GM18861 (cell line): ENCODE data around the gene SYT17.

Experiments
- ATAC-seq: cut with Tn5 transposase; IDR thresholded peaks from one replicate; pipeline ENCODE4 v1.9.1; 2021; ENCODE audit not compliant: unreplicated experiment

SYT17 gene

GRCh38 chr16:19167710-19168370 lies at the start of gene SYT17:
TSS of gene SYT17 (plus strand) at chr16:19168240. CDS start at chr16:19168647, 407 bp downstream.
- ATAC-seq = peak; percentile 48

GRCh38 chr16:19118938-19119431 lies 49.1 kb upstream of the SYT17 start:
- ATAC-seq = no peak

DNA sequence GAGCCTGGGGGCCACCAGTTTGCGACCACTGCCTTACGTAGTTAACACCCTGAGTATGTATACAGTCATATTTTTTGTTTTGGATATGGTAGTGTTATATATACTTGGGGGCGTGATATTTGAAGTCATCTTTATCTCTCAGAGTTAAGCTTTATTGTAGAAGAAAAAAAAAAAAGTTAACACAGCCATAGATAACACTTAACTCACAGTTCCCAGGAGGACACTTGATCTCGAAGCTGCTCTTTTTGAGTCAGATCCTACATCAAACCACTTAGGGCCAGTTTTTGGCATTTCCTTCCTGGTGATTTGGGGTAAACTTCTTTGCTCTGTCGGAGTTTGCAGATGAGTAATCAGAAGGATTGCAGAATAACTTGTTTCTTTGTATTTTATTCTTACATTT lies 48.5 kb upstream of the SYT17 start:
- no peak for ATAC-seq

DNA sequence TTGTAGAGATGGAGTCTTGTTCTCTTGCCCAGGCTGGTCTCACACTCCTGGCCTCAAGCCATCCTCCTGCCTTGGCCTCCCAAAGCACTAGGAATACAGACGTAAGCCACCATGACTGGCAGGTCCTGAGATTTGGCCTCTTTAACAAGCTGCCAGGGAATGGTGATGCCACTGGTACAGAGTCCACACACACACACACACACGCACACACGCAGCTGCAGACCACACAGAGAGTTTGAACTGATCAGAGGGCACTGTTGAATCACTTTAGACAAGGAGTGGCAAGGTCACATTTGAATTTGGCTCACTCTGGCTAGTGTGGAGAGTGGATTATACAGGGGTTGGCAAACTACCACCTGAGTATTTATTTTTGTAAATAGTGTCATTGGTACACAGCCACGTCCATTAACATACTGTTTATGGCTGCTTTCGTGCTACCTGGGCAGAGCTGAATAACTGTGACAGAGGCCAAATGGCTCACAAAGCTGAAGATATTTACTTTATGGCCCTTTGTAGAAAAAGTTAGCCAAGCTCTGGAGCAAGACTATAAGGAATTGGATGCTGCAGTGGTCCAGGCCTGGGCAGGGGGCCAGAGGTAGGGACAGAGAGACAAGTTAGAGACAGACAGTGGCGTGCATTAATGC lies 44.4 kb upstream of the SYT17 start:
- no peak for ATAC-seq

GRCh38 chr16:19126300-19126699 lies 41.7 kb upstream of the SYT17 start:
- no peak for ATAC-seq

GRCh38 chr16:19127205-19127604 lies 40.8 kb upstream of the SYT17 start:
- ATAC-seq = no peak

DNA sequence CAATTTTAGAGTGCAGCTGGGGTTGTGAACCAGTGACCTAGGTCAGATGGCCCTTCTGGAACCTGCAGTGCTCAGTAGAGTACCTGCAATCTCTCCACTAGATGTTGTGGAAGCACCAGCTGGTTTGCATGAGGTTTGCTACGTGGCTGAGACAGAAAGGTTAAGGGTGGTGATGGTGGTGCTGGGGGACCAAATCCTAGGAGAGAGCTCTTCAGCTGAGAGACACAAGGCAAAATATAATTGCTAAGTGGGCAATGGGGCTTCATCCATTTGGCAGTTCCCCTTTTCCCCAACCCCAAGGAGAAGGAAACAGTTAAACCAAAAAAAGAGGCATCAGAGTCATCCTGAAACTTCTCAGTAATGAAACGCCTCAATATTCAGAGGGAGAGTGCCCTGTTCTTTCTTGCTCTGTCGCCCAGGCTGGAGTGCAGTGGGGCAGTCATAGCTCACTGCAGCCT lies 40.3 kb upstream of the SYT17 start:
- peak; percentile 41 for ATAC-seq

DNA sequence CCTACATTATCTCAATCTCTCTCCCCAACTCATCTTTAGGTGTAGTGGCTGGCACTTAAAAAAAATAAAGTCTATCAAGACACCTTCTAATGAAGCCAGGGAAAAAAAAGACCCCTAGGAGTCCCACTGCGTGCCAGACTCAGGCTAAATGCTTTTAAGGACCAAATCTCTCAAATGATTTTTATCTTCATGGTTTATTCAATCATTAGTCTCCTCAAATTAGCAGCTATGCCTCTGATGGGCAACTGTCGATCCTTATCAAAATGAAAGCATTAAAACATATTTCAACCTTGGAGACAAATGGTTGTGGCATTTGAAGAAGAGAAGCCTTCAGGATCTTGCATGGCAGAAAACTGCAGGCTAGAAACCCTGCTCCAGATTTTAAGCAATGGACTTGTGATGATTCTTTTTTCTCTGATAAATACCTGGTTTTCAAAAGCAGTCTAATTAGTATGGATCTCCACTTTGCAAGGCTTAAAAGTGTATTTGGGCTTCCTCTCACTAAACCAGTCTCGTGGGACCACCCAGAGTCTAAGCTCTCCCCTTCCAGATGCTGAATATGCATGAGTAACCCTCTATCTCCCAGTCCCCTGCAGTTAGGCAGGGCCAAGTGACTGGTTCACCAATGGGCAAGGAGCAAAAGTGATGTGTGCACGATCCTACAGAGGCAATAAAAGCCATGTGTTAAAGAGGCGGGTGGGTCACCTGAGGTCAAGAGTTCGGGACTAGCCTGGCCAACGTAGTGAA lies 39.4 kb upstream of the SYT17 start:
- no peak for ATAC-seq

DNA sequence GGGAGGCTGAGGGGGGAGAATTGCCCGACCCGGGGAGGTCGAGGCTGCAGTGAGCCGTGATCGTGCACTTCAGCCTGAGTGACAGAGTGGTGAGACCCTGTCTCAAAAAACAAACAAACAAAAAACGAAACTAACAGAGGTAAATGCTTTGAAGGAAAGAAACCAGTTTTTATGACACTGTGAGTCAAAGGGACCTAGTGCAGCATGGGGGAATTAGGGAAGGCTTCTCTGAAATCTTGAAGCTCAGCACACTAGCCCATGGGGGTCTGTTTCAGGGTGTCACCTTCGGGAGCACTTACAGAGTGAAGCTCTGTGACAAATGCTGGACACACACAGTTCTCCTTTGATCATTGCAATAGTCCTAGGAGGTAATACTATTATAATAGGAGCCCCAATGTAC lies 37.7 kb upstream of the SYT17 start:
- ATAC-seq = no peak

GRCh38 chr16:19130852-19131824 lies 36.9 kb upstream of the SYT17 start:
- ATAC-seq = no peak

GRCh38 chr16:19131825-19132218 lies 36.2 kb upstream of the SYT17 start:
- no peak for ATAC-seq

DNA sequence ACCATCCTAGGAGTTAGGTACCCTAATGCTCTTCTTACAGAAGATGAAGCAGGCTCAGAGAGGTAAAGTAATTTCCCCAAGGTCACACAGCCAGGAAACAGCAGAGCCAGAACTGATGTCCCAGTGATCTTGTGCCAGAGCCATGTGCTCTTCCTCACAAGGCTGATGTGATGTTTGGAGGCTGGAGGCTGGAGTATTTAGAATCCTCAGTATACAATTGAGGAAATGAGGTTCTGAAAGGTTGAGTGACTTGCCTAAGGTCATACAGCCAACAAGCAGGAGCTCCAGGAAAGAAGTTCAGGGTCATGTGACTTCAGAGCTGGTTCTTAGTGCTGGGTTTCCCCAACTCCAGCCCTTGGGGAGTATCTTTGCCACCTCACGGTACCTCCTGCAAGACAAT lies 35.8 kb upstream of the SYT17 start:
- no peak for ATAC-seq

- ATAC-seq = no peak
Measured at GRCh38 chr16:19132898-19133297, 35.1 kb upstream of the SYT17 start.

- ATAC-seq = no peak
Measured at GRCh38 chr16:19133600-19133999, 34.4 kb upstream of the SYT17 start.

GRCh38 chr16:19135201-19135842 lies 32.7 kb upstream of the SYT17 start:
- ATAC-seq = no peak

DNA sequence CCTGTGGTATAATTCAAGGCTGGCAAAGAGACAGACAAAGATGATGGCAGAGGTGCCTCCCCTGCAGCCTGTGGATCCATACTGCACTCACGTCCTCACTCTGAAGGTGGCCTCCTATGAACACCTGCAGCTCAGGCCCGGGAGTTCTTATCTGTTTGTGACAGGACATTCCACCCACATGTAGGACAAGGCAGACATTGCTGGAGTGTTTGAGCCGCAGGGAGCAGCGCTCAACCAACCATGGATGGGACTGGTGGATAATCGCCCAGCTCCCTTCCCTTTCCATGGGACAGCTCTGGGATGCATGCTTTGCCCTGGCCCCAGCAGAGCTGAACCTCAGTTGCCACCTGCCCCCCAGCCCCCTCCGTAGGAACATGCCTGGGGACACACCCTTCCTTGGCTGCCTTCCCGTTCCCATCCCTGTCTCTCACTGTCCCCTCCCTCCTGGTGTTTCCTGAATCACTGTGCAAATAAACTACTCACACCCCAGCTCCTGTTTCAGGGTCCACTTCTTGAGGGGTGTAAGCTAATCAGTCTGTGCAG lies 32.1 kb upstream of the SYT17 start:
- ATAC-seq = no peak

- no peak for ATAC-seq
Measured at GRCh38 chr16:19136549-19137196, 31.4 kb upstream of the SYT17 start.

DNA sequence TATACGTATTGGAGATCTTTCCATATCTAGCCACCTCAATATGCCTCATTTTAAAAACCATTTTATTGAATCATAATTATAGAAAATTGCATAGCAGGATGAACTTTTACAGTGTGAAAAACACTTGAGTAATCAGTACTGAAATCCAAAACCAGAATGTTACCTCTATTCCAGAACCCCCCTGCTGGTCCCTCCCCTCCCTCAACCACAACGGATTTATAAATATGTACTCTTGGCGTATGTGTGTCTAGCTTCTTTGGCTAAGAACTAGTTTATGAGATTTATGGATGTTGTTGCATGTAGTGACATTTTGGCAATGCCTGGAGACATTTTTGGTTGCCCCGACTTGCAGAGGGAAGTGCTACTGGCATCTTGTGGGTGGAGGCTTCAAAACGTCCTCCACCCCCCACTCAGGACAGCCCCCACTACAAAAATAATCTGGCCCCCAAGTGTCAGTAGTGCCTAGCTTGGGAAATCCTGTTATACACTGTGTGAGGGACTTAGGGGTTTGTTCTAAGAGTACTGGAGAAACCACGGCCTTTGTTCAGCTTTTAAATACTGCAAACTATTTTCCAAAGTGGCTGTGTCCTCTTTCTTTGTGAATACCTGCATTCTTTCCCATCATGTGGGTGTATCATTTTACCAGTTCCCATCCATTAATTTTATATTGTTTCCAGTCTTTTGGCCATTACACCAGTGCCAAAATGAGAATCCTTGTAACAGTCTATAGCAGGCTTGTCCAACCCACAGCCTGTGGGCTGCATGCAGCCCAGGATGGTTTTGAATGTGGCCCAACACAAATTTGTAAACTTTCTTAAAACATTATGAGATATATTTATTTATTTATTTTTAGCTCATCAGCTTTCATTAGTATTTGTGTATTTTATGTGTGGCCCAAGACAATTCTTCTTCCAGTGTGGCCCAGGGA lies 30.6 kb upstream of the SYT17 start:
- ATAC-seq = no peak
